H1 (cell line): Measurements from ENCODE around the gene MRRF. TPM values are rescaled to one million over a fixed set of nuclear protein-coding genes. Genes with fewer than 3 reads are reported as not detected.

Source experiments
- ATF3 ChIP-seq: IDR thresholded peaks from 2 replicates; pipeline ENCODE4 v1.6.1; 2011; ENCODE audit warnings: low read depth, mild to moderate bottlenecking, low read length; ENCODE audit not compliant: insufficient read depth
- EP300 ChIP-seq, 2 experiments: IDR thresholded peaks; 1 replicate in 1 of 2; 2 replicates in 1 of 2; pipeline ENCODE4 v1.6.1; 2011 to 2012; ENCODE audit warnings: low read depth in 2 of 2, low read length in 2 of 2, mild to moderate bottlenecking in 2 of 2, borderline replicate concordance in 1 of 2, inconsistent platforms in 1 of 2, moderate library complexity in 1 of 2
- GABPA ChIP-seq: IDR thresholded peaks from 2 replicates; pipeline ENCODE4 v1.6.1; 2011; ENCODE audit warnings: mild to moderate bottlenecking, low read length, moderate library complexity, borderline replicate concordance; ENCODE audit not compliant: insufficient read depth
- SIN3A ChIP-seq, 2 experiments: IDR thresholded peaks in 1 of 2; conservative IDR thresholded peaks in 1 of 2; 2 replicates each; pipeline ENCODE4 v1.6.1; 2011 to 2012; ENCODE audit warnings: low read length in 2 of 2, improper control_type of control experiment in 1 of 2, low read depth in 1 of 2, mild to moderate bottlenecking in 1 of 2
- polyA plus RNA-seq, 7 experiments: library from polyadenylated mRNA; depleted of rRNA in 3 of 7; stranded (reverse) in 5 of 7; unstranded in 2 of 7; fragments of >200 nt in 5 of 7; fragments of 200-250 nt in 2 of 7; gene quantifications; 1 replicate in 5 of 7; 2 replicates in 1 of 7; 4 replicates in 1 of 7; pipeline versions ENCODE4 v1.2.1 to v1.2.3, GENCODE V29; 2011 to 2013; ENCODE audit warnings: missing spikeins in 2 of 7, mixed read lengths in 2 of 7
- total RNA-seq: library from RNA; stranded (reverse); fragmentation: NEBNext Ultra II Directional; extraction: Animal tissue kit (Norgen Biotek cat#: 25700); gene quantifications from 2 replicates; pipeline ENCODE4 v1.2.1, GENCODE V29; 2021
- TF ChIP-seq, protein P1 (sequence below): IDR thresholded peaks from 2 replicates; pipeline ENCODE4 v1.6.1; 2012; ENCODE audit warnings: low read length, inconsistent platforms
- TF ChIP-seq, protein P2 (sequence below): IDR thresholded peaks from 2 replicates; pipeline ENCODE4 v1.6.1; 2012; ENCODE audit warnings: inconsistent platforms

Gene MRRF
- total and polyA plus RNA-seq, 2 of the 8 experiments (the other 6 are each of a cell fraction or from before 2014, with no cell fraction given) = 29.4 to 47.8 TPM

GRCh38 chr9:122246666-122247065 lies 18.0 kb upstream of the MRRF start (continued):
- TF ChIP-seq GABPA = no peak
- no peak for TF ChIP-seq EP300 (IDR thresholded peaks at IDR 0.05; ENCODE audit: borderline replicate concordance in 1 of 2, low read depth in 2 of 2, low read length in 2 of 2)
- TF ChIP-seq, protein P1, sequence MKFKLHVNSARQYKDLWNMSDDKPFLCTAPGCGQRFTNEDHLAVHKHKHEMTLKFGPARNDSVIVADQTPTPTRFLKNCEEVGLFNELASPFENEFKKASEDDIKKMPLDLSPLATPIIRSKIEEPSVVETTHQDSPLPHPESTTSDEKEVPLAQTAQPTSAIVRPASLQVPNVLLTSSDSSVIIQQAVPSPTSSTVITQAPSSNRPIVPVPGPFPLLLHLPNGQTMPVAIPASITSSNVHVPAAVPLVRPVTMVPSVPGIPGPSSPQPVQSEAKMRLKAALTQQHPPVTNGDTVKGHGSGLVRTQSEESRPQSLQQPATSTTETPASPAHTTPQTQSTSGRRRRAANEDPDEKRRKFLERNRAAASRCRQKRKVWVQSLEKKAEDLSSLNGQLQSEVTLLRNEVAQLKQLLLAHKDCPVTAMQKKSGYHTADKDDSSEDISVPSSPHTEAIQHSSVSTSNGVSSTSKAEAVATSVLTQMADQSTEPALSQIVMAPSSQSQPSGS = no peak
- TF ChIP-seq, protein P2, sequence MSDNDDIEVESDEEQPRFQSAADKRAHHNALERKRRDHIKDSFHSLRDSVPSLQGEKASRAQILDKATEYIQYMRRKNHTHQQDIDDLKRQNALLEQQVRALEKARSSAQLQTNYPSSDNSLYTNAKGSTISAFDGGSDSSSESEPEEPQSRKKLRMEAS = no peak
- no peak for TF ChIP-seq SIN3A (conservative IDR thresholded peaks at IDR 0.05 in 1 of 2, IDR thresholded peaks at IDR 0.05 in 1 of 2; ENCODE audit: low read depth in 1 of 2, low read length in 2 of 2)
- TF ChIP-seq ATF3 = no peak
- TF ChIP-seq, all 59 proteins: peak for 0
